PC-3 (cell line): ENCODE data around the gene SMARCA4. TPM values are rescaled to one million over a fixed set of nuclear protein-coding genes. Genes with fewer than 3 reads are reported as not detected.

Source experiments
- ATAC-seq: fragments of 200-7000 bp; cut with Tn5 transposase; 2 replicates; pipeline ENCODE4 v1.9.1; 2020; ENCODE audit warnings: mild to moderate bottlenecking, moderate library complexity
- BruUV-seq: library from RNA; stranded (reverse); fragments of 400-500 nt; replicated peaks from 2 replicates; lab custom pipeline; 2021; lab: Mats Ljungman, UMichigan
- CTCF ChIA-PET: fragments of 300-600 bp; sonication (Branson Sonifier 250); formaldehyde crosslinking; loops from one replicate; lab custom pipeline; 2022; ENCODE audit warnings: antibody characterized with exemption; lab: Charles Lee
- POLR2A ChIA-PET: fragments of 300-600 bp; sonication (Branson Sonifier 250); formaldehyde crosslinking; loops from one replicate; lab custom pipeline; 2022; ENCODE audit warnings: antibody characterized with exemption; ENCODE audit not compliant: unreplicated experiment; lab: Charles Lee
- DNase-seq: peaks from one replicate; pipeline ENCODE4 v3.0.0-alpha.2; 2015
- H2AFZ ChIP-seq: fragments of 300-600 bp; sonication (generic); 2 replicates; pipeline ENCODE4 v1.6.0; 2016; ENCODE audit warnings: antibody characterized with exemption, low read length
- H3F3A ChIP-seq: fragments of 300-600 bp; sonication (generic); one replicate; pipeline ENCODE4 v1.6.0; 2017; ENCODE audit warnings: antibody characterized with exemption, low read length, control low read depth, mild to moderate bottlenecking; ENCODE audit not compliant: unreplicated experiment
- H3K27ac ChIP-seq: fragments of 300-600 bp; sonication (generic); 2 replicates; pipeline ENCODE4 v1.5.1; 2016; ENCODE audit warnings: mild to moderate bottlenecking, low read length
- H3K27me3 ChIP-seq: fragments of 300-600 bp; sonication (generic); 2 replicates; pipeline ENCODE4 v1.6.1; 2016; ENCODE audit warnings: low read length, mixed read lengths
- H3K36me3 ChIP-seq: fragments of 300-600 bp; sonication (generic); 2 replicates; pipeline ENCODE4 v1.6.1; 2016; ENCODE audit warnings: low read depth, mixed run types, low read length, mixed read lengths
- H3K4me1 ChIP-seq: fragments of 300-600 bp; sonication (generic); 2 replicates; pipeline ENCODE4 v1.5.1; 2016; ENCODE audit warnings: low read length; ENCODE audit not compliant: insufficient read depth
- H3K4me2 ChIP-seq: fragments of 300-600 bp; sonication (generic); 2 replicates; pipeline ENCODE4 v1.6.0; 2016; ENCODE audit warnings: low read length
- H3K4me3 ChIP-seq: fragments of 300-600 bp; sonication (generic); 2 replicates; pipeline ENCODE4 v1.5.1; 2016; ENCODE audit warnings: mild to moderate bottlenecking, low read length, mixed read lengths
- H3K79me2 ChIP-seq: fragments of 300-600 bp; sonication (generic); 2 replicates; pipeline ENCODE4 v1.6.1; 2017; ENCODE audit warnings: low read length, mixed read lengths
- H3K9ac ChIP-seq: fragments of 300-600 bp; sonication (generic); 2 replicates; pipeline ENCODE4 v1.6.0; 2016; ENCODE audit warnings: mild to moderate bottlenecking, low read length
- H3K9me2 ChIP-seq: fragments of 300-600 bp; sonication (generic); replicated peaks from 2 replicates; pipeline ENCODE4 v1.6.1; 2016; ENCODE audit warnings: mixed run types, low read length, mixed read lengths
- H3K9me3 ChIP-seq: fragments of 300-600 bp; sonication (generic); 2 replicates; pipeline ENCODE4 v1.6.1; 2016; ENCODE audit warnings: low read length, mixed read lengths
- H4K20me1 ChIP-seq: fragments of 300-600 bp; sonication (generic); 2 replicates; pipeline ENCODE4 v1.6.1; 2016; ENCODE audit warnings: low read length, mixed read lengths
- CTCF ChIP-seq: fragments of 300-600 bp; sonication (generic); conservative IDR thresholded peaks from 2 replicates; pipeline ENCODE4 v1.5.1; 2017; ENCODE audit warnings: antibody characterized with exemption, low read depth, mild to moderate bottlenecking, low read length
- EZH2 ChIP-seq: fragments of 300-600 bp; sonication (generic); IDR thresholded peaks from one replicate; pipeline ENCODE4 v1.6.1; 2017; ENCODE audit warnings: antibody characterized with exemption, mild to moderate bottlenecking, low read length; ENCODE audit not compliant: unreplicated experiment
- EZH2phosphoT487 ChIP-seq: fragments of 300-600 bp; sonication (generic); IDR thresholded peaks from 2 replicates; pipeline ENCODE4 v1.6.1; 2018; ENCODE audit warnings: mild to moderate bottlenecking, antibody characterized with exemption, low read length, borderline replicate concordance
- intact Hi-C: fragments of 100-400 bp; cut with micrococcal nuclease; formaldehyde crosslinking; loops from 2 replicates; pipeline ENCODE4 v1.9.0; 2023
- total RNA-seq: library from RNA; depleted of rRNA; stranded (reverse); fragments of >200 nt; gene quantifications from 2 replicates; pipeline ENCODE4 v1.2.3, GENCODE V29; 2014

Gene SMARCA4
- total RNA-seq, 1 experiment from 2014 or later = 197 TPM

- TF ChIP-seq EZH2phosphoT487 (no peak), EZH2 (no peak), CTCF (no peak)
- Histone ChIP-seq H3K9ac (no peak overlapping the region), H3K9me3 (no peaks in the 10 kb centered on the region), H3K79me2 (peaks cover 3% of the 10 kb centered on the region; the same call in 1 of the 2 replicates), H3K9me2 (no peaks in the 10 kb centered on the region), H2AFZ (no peak overlapping the region), H3F3A (no peaks in the 10 kb centered on the region), H3K4me2 (no peak overlapping the region), H4K20me1 (no peaks in the 10 kb centered on the region), H3K4me3 (no peak overlapping the region), H3K4me1 (peaks cover 3% of the 10 kb centered on the region; the same call in 1 of the 2 replicates), H3K27ac (no peak overlapping the region), H3K27me3 (no peaks in the 10 kb centered on the region), H3K36me3 (peaks cover 25% of the 10 kb centered on the region; the same call in 1 of the 2 replicates)
- intact Hi-C loops = no loop called here
- DNase-seq (no peak), ATAC-seq (peak; percentile 21)
- BruUV-seq = no TSS peak
- ChIA-PET POLR2A (no interaction called here), CTCF (interaction anchor here (0.6 kb wide), 1 partner anchor 1757 kb away, joined by 3 read pairs; no protein-coding TSS in a partner anchor)
Measured at GRCh38 chr19:10921910-10922637, 38.8 kb upstream of the SMARCA4 start.

GRCh38 chr19:10922638-10923014, 38.2 kb upstream of the SMARCA4 start:
- no peak overlapping the region for H2AFZ ChIP-seq
- H3F3A ChIP-seq = no peaks in the 10 kb centered on the region
- ATAC-seq (no peak), DNase-seq (no peak)
- H3K27me3 ChIP-seq = no peaks in the 10 kb centered on the region
- peaks cover 9% of the 10 kb centered on the region for H3K79me2 ChIP-seq
- no peaks in the 10 kb centered on the region for H4K20me1 ChIP-seq
- intact Hi-C loops = no loop called here
- BruUV-seq = no TSS peak
- H3K4me2 ChIP-seq = no peak overlapping the region
- H3K4me3 ChIP-seq = no peak overlapping the region
- POLR2A ChIA-PET = no interaction called here
- H3K27ac ChIP-seq = no peak overlapping the region
- H3K4me1 ChIP-seq = peaks cover 8% of the 10 kb centered on the region
- H3K9ac ChIP-seq = no peak overlapping the region
- H3K36me3 ChIP-seq = peaks cover 25% of the 10 kb centered on the region; the same call in 1 of the 2 replicates
- no peak for TF ChIP-seq EZH2
- no peak for TF ChIP-seq EZH2phosphoT487
- no peak for TF ChIP-seq CTCF
- no peaks in the 10 kb centered on the region for H3K9me3 ChIP-seq
- CTCF ChIA-PET = no interaction called here
- no peaks in the 10 kb centered on the region for H3K9me2 ChIP-seq
